HG03196 (cell line): ENCODE data around the gene PRTN3.

ENCODE experiments used
- ATAC-seq: cut with Tn5 transposase; IDR thresholded peaks from one replicate; pipeline ENCODE4 v1.9.1; 2021; ENCODE audit not compliant: unreplicated experiment

PRTN3 gene

DNA sequence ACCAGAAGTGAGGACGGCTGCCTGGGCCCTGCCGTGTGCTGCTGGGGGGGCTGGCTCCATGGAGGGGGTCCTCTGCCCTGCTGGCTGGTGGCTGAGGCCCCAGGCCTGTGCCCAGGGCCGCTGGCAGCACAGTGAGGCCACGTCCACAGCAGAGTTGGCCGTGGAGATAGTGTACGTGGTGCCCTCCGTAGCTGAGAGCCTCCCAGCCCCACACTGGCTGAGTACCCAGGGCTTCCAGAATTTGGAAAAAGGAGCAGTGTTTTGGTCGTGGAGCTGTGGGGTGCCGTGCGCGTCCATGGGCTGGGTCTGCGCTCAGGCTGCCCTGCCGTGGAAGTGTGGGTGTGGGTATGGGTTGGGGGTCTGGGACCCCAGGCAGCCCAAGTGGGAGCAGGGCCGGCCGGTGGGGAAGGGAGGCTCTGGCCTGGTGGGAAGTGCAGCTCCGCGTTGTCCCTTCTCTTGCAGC, 37.7 kb upstream of the PRTN3 start:
- ATAC-seq, result no peak

DNA sequence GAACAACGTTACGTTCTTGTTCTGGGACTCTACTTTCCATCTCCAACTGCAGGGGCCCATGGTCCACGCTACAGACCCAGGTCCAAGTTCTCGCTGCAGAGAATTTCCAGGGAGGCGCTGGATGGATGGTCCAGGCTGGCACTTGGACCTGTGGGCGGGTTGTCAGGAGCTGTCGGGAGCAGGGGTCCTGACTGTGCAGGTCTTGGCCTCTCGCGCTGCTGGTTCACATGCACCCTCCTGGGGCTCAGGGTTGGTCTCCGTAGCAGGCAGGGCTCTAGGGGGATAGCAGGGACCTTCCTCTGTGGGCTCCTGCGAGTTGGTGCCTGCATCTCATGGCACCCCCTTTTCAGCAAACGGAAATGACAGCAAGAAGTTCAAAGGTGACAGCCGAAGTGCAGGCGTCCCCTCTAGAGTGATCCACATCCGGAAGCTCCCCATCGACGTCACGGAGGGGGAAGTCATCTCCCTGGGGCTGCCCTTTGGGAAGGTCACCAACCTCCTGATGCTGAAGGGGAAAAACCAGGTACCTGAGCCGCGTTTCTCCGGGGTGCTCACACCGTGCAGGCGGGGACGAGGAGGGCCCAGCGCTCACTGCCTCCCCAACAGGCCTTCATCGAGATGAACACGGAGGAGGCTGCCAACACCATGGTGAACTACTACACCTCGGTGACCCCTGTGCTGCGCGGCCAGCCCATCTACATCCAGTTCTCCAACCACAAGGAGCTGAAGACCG, 36.9 kb upstream of the PRTN3 start:
- ATAC-seq, result no peak

DNA sequence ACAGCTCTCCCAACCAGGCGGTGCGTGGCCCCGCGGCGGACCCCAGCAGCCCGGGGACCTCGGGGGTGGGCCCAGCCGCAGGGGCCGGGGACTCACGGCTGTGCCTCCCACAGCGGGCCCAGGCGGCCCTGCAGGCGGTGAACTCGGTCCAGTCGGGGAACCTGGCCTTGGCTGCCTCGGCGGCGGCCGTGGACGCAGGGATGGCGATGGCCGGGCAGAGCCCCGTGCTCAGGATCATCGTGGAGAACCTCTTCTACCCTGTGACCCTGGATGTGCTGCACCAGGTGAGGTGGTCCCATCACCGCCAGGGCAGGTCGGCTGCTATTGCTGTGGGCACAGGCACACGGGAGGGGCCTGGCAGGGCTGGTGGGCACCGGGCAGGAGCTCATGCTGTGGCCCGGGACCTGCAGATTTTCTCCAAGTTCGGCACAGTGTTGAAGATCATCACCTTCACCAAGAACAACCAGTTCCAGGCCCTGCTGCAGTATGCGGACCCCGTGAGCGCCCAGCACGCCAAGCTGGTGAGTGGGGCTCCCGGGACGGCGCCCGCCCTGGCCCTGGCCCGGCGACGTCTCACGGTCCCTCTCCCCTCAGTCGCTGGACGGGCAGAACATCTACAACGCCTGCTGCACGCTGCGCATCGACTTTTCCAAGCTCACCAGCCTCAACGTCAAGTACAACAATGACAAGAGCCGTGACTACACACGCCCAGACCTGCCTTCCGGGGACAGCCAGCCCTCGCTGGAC, 36.2 kb upstream of the PRTN3 start:
- ATAC-seq, result no peak

DNA sequence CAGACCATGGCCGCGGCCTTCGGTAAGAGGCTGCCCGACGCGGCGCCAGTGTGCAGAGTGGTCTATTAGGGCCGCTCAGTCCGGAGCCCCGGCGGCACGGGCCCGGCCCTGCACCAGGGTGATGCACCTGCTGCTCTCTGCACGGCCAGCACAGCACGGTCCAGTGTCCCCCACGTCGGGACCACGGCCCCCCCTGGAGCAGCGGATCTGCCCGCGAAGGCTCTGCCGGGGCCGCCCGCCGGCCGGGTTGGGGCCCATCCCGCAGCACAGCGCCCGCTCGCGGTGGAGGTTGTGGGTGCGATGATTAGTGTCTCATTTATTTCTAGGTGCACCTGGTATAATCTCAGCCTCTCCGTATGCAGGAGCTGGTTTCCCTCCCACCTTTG, 35.6 kb upstream of the PRTN3 start:
- ATAC-seq, result no peak

DNA sequence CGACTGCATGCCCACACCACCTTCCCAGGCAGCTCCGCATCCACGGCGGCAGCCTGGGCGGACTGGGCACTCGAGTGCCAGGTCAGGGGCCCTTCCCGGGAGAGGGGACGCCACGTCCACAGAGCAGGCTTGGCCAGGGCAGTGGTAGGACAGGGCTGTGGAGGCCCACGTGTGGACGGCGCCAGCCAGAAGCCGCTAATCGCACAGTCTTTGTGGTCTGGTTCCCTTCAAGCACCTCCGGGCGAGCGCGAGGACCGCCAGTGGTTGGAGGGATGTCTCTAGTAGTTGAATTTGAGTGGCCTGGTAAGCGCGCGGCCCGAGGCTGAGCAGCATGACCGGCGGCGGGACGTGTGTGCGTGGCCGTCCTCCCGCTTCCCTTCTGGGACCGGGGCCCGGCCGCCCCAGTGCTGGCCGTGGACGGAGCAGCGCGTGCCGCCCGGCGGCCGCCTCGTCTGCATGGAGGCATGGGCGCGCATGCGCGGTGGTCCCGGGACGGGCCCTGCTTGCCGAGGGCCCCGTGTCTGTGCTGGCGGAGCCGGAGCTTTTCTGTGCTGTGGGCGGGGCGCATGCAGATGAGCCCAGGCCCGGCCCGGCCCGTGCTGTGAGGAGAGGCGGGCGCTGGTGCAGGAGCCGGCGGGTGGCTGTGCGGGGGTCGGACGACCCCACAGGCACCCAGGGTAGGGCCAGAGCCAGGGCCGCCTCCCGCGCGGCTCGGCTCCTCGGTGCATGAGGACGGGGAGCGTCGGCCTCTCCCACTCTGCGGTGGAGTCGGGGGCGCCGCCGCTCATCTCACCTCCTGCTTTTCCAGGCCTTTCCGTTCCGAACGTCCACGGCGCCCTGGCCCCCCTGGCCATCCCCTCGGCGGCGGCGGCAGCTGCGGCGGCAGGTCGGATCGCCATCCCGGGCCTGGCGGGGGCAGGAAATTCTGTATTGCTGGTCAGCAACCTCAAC, 34.9 kb upstream of the PRTN3 start:
- ATAC-seq, result no peak

DNA sequence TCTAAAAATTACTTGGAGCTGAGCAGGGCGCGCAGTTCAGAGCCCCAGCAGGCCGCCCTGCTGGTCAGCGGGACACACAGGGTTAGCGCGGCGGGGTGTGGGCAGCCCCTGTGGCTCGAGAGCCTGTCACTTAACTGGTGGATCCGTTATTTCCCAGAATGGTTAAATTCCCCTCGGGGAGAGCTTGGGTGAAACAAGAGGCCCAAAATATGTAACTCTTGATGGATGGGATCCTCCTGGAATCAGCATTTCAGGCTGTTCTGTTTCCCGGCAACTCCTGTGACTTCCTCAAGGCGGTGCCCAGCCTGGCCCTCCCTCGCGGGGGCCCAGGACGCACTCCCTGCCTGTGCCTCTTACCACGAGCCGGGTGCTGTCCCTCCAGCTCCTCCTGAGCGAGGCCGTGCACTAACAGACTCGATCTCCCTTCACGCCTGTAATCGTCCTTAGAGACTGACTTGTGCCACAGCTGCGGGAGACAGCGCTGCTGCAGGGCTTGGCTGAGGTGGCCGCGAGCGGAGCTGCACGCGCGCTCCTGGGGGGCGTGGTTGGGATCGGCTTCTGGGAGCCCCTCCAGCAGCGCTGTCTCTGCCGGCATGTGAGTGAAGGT, 33.9 kb upstream of the PRTN3 start:
- ATAC-seq, result no peak

DNA sequence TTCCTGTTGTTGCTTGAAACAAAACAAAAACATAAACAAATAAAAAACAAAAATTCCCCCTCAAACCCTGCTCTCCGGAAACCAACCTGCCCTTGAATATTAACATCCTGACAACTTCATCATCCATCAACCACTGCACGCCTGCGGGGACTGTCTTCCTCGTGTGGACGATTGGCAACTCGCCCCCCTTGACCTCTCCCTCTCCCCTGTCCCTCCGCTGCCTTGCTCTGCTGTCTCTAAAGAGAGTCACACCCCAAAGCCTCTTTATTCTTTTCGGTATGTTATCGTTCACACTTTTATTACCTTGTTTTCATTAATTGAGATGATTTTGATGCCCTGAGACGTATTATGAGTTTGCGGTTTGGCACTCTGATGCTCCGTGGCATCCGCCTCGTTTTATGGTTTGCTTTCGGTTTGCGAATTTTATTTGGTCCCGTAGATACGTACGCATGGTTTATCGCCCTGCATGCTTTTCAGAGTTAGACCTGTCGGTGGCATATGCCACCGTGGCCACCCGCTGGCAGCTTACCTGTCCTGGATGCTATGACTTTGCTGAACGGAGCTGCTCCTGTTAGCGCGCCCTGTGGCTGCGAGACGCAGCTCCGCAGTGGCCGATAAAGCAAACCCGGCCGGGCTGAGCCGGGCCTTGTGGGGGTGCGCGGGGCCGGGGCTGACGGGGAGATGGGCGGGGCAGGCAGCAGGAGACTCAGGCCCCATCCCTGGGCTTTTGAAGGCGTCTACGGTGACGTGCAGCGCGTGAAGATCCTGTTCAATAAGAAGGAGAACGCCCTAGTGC, 33.0 kb upstream of the PRTN3 start:
- ATAC-seq, result no peak

DNA sequence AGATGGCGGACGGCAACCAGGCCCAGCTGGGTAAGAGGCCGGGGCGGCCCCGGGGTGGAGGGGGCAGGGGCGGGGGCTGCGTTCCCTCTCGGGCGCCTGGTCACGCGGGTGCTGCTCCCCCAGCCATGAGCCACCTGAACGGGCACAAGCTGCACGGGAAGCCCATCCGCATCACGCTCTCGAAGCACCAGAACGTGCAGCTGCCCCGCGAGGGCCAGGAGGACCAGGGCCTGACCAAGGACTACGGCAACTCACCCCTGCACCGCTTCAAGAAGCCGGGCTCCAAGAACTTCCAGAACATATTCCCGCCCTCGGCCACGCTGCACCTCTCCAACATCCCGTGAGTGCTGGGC, 32.4 kb upstream of the PRTN3 start:
- no peak for ATAC-seq

DNA sequence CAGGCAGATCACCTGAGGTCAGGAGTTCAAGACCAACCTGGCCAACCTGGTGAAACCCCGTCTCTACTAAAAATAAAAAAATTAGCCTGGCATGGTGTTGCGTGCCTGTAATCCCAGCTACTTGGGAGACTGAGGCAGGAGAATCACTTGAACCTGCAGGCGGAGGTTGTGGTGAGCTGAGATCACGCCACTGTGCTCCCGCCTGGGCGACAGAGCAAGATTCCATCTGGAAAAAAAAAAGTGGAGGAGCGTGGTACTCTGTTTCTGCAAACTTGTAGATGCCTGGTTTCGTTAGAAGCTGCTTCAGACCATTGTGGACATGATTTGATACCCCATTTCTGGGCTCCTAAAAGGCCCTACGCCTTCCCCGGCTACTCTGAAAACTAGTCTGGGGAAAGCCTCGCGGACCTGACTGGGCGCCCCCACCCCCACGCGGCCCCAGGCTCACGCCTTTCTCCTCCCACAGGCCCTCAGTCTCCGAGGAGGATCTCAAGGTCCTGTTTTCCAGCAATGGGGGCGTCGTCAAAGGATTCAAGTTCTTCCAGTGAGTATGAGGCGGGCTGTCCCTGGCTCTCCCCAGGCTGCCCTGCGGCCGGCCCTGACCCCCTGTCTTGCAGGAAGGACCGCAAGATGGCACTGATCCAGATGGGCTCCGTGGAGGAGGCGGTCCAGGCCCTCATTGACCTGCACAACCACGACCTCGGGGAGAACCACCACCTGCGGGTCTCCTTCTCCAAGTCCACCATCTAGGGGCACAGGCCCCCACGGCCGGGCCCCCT, 30.5 kb upstream of the PRTN3 start:
- no peak for ATAC-seq

DNA sequence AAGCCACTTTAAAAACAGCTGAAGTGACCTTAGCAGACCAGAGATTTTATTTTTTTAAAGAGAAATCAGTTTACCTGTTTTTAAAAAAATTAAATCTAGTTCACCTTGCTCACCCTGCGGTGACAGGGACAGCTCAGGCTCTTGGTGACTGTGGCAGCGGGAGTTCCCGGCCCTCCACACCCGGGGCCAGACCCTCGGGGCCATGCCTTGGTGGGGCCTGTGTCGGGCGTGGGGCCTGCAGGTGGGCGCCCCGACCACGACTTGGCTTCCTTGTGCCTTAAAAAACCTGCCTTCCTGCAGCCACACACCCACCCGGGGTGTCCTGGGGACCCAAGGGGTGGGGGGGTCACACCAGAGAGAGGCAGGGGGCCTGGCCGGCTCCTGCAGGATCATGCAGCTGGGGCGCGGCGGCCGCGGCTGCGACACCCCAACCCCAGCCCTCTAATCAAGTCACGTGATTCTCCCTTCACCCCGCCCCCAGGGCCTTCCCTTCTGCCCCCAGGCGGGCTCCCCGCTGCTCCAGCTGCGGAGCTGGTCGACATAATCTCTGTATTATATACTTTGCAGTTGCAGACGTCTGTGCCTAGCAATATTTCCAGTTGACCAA, 29.8 kb upstream of the PRTN3 start:
- ATAC-seq, result no peak

DNA sequence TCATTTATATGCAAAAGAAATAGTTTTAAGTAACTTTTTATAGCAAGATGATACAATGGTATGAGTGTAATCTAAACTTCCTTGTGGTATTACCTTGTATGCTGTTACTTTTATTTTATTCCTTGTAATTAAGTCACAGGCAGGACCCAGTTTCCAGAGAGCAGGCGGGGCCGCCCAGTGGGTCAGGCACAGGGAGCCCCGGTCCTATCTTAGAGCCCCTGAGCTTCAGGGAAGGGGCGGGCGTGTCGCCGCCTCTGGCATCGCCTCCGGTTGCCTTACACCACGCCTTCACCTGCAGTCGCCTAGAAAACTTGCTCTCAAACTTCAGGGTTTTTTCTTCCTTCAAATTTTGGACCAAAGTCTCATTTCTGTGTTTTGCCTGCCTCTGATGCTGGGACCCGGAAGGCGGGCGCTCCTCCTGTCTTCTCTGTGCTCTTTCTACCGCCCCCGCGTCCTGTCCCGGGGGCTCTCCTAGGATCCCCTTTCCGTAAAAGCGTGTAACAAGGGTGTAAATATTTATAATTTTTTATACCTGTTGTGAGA, 29.2 kb upstream of the PRTN3 start:
- ATAC-seq, result no peak

DNA sequence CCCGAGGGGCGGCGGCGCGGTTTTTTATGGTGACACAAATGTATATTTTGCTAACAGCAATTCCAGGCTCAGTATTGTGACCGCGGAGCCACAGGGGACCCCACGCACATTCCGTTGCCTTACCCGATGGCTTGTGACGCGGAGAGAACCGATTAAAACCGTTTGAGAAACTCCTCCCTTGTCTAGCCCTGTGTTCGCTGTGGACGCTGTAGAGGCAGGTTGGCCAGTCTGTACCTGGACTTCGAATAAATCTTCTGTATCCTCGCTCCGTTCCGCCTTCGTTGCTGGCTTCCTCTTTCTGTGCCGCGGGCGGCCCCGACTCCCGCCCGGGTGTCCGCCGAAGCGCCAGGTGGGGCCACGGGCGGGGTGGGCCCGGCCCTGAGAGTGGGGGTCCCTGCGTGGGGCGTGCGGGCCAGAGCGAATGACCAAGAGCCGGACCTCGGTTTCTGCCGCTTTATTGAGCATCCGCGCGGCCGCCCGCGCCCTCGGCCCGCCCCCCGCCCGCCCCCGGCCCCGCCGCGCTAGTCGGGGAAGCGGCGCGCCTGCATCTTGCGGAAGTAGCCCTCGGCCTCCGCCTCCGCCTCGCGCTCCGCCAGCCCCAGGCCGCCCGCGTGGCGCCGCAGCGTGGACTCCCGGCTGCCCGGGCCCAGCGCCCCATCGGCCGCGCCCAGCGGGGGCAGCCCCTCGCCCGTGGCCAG, 28.6 kb upstream of the PRTN3 start:
- no peak for ATAC-seq

DNA sequence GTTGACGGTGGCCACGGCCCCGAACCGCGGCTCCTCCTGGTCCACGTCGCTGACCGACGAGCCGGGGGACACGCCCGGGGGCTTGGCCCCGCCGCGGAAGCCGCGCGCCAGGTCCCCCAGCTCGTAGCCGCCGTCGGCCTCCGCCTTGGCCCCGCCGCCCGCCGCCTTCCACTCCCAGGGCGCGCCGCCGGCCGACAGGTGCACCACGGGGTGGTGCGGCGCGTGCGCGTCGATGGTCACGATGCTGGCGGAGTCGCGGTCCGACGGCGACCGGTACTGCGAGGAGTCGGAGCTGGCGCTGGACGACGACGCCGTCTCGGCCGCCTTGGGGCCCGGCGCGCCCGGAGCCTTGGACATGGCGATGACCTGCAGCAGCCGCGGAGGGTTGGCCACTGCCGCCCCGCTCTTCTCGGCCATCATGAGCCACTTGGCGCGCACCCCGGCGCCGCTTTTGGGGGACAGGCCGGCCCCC, 28.0 kb upstream of the PRTN3 start:
- ATAC-seq, result no peak

DNA sequence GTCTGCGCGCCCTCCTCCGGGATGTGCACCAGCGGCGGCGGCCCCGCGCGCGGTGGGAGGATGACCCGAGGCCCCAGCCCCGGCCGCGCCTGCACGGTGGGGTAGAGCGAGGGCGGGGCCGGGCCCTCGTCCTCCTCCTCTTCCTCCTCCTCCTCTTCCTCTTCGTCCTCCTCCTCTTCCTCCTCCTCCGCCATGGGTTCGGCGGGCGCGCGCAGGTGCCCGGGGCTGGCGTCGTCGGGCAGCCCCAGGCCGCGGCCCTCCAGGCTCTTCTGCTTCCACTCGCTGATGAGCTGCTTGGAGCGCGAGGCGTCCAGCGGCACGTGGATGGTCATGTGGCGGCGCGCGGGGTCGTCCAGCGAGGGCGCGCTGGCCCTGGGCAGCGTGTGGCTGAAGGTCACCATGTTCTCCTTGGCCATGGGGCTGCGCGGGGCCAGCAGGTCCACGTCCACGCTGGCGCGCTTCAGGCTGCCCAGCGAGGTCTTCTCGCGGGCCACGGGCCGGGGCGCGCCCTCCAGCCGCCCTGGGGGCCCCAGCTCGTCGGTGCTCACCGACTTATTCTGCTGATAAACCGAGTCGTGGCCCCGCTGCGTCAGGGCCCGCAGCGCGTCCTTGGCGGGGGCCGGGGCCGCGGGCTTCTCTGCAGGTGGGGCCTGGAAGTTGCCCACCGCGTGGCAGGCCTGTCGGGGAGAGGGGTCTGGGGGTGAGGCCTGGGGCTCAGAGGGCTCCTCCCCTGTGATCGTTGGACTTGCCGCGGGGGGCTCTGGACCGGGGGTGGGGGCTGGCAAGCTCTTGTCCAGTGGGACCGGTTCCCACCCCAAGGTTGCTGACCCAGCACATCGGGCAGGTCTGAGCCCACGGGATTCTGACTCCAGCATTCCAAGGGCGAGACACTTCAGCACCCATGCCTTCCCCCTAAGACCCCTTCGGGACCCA, 27.3 kb upstream of the PRTN3 start:
- ATAC-seq, result no peak

DNA sequence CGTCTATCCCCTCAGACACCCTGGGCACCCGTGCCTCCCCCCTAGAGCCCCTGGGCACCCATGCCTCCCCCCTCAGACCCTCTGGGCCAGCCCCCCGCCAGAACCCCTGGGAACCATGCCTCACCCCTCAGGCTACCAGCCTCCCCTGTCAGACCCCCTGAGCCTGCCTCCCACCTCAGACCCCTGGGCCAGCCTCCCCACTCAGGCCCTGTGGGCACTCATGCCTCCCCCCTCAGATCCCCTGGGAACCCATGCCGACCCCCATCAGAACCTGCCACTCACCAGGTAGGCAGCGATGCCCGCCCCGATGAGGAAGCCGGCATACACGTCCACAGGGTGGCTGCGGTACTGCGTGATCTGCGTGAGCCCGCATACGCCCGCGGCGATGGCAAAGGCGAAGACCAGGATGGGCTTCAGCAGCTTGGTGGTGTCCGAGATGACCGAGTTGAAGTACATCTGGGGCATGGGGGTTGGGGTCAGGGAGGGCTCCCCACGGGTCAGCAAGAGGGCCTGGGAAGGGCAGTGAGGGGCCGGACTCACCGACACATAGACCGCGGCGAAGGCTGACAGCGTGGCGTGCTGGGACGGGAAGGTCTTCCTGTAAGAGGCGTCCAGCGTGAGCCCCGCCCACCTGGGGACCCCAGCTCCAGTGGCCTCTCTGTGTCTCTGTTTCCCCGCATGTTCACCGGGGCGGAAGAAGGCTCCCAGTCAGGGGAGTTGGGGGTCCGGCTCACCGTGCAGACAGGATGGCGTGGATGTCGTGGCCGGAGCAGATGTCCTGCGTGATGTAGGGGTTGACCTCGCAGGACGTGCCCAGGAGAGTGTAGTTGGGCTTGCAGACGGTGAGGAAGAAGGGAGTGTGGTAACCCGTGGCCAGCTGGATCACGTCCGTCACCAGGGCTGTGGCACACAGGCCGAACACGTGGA, 26.4 kb upstream of the PRTN3 start:
- ATAC-seq, result no peak
